Activated CD8-positive, alpha-beta T cell treated with anti-CD3 and anti-CD28 coated beads for 36 hours (primary cell): ENCODE results near the gene H3-3A. TPM values are rescaled to one million over a fixed set of nuclear protein-coding genes. Genes with fewer than 3 reads are reported as not detected.
"Not testable (repeated sequence)": the region's sequence is repeated elsewhere in the genome, so short reads cannot be mapped to it uniquely, and the experiment has no call there.

Experiments
- ATAC-seq: fragments of 200-7000 bp; cut with Tn5 transposase; one replicate; pipeline ENCODE4 v1.10.0; 2021; ENCODE audit warnings: mild to moderate bottlenecking, moderate library complexity
- CTCF ChIA-PET: fragments of 350-600 bp; sonication (Branson Sonifier 250); formaldehyde crosslinking; loops from one replicate; lab custom pipeline; 2021; ENCODE audit warnings: antibody characterized with exemption; lab: Charles Lee
- POLR2A ChIA-PET: fragments of 350-600 bp; sonication (Branson Sonifier 250); formaldehyde crosslinking; loops from one replicate; lab custom pipeline; 2021; ENCODE audit warnings: antibody characterized with exemption; lab: Charles Lee
- DNase-seq: peaks from one replicate; pipeline ENCODE4 v3.0.0-alpha.2; 2020
- H3K27ac Mint-ChIP-seq: one replicate; pipeline ENCODE4 v1.8.0; 2021; ENCODE audit warnings: mild to moderate bottlenecking, mixed read lengths
- H3K27me3 Mint-ChIP-seq: one replicate; pipeline ENCODE4 v1.8.0; 2021; ENCODE audit warnings: mixed read lengths
- H3K36me3 Mint-ChIP-seq: one replicate; pipeline ENCODE4 v1.8.0; 2021; ENCODE audit warnings: low read depth, mixed read lengths
- H3K4me1 Mint-ChIP-seq: one replicate; pipeline ENCODE4 v1.8.0; 2021; ENCODE audit warnings: low read depth, mixed read lengths
- H3K4me3 Mint-ChIP-seq: one replicate; pipeline ENCODE4 v1.8.0; 2021; ENCODE audit warnings: mild to moderate bottlenecking, moderate library complexity, mixed read lengths
- H3K9me3 Mint-ChIP-seq: one replicate; pipeline ENCODE4 v1.8.0; 2021; ENCODE audit warnings: mixed read lengths
- CTCF ChIP-seq: fragments of 200-600 bp; IDR thresholded peaks from one replicate; pipeline ENCODE4 v1.8.0; 2022; ENCODE audit warnings: antibody characterized with exemption, mild to moderate bottlenecking
- intact Hi-C: fragments of 100-400 bp; cut with micrococcal nuclease; formaldehyde crosslinking; loops from one replicate; pipeline ENCODE4 v1.10.0; 2022
- total RNA-seq, 2 experiments: library from RNA; stranded (reverse); gene quantifications; one replicate each; pipeline ENCODE4 v1.2.3, GENCODE V29; 2021

The H3-3A gene
- total RNA-seq, 2 experiments from 2014 or later: 287 to 308 TPM

- no peak overlapping the region for H3K4me3 Mint-ChIP-seq
- H3K4me1 Mint-ChIP-seq: peaks cover 8% of the 10 kb centered on the region
- no peaks in the 10 kb centered on the region for H3K27me3 Mint-ChIP-seq
- CTCF ChIA-PET: interaction anchor here (1.5 kb wide), 1 partner anchor 39 kb away, joined by 5 read pairs; no protein-coding TSS in a partner anchor
- no peaks in the 10 kb centered on the region for H3K36me3 Mint-ChIP-seq
- no peak for DNase-seq
- intact Hi-C loops: no loop called here
- no peaks in the 10 kb centered on the region for H3K9me3 Mint-ChIP-seq
- H3K27ac Mint-ChIP-seq: no peak overlapping the region
- ATAC-seq: no peak
- TF ChIP-seq CTCF: no peak
- POLR2A ChIA-PET: no interaction called here
These were observed 24.3 kb downstream of the H3-3A start for GRCh38 chr1:226086776-226087175.

- DNase-seq: no peak
- intact Hi-C loops: no loop called here
- TF ChIP-seq CTCF: no peak
- Mint-ChIP-seq H3K4me3 (no peak overlapping the region), H3K36me3 (no peaks in the 10 kb centered on the region), H3K9me3 (no peaks in the 10 kb centered on the region), H3K27ac (no peak overlapping the region), H3K27me3 (no peaks in the 10 kb centered on the region), H3K4me1 (no peaks in the 10 kb centered on the region)
- no peak for ATAC-seq
- ChIA-PET POLR2A (interaction anchor here (0.6 kb wide), 2 partner anchors 14 to 69 kb away, joined by 3 read pairs; no protein-coding TSS in a partner anchor), CTCF (interaction anchor here (5.2 kb wide), 1 partner anchor 26 kb away, joined by 16 read pairs; no protein-coding TSS in a partner anchor)
These were observed 28.9 kb downstream of the H3-3A start for GRCh38 chr1:226091461-226091860.

GRCh38 chr1:226092048-226092820, 29.7 kb downstream of the H3-3A start:
- intact Hi-C loops, DNase-seq, H3K9me3 Mint-ChIP-seq, H3K27ac Mint-ChIP-seq, H3K4me1 Mint-ChIP-seq, H3K36me3 Mint-ChIP-seq, ATAC-seq, H3K4me3 Mint-ChIP-seq, H3K27me3 Mint-ChIP-seq: not testable (repeated sequence)
- ChIA-PET CTCF (interaction anchor here (1.4 to 5.2 kb wide), 4 partner anchors 9 to 33 kb away, joined by 4 to 16 read pairs (median 8); no protein-coding TSS in a partner anchor), POLR2A (interaction anchor here (0.6 kb wide), 2 partner anchors 15 to 70 kb away, joined by 3 read pairs; no protein-coding TSS in a partner anchor)

- intact Hi-C loops: no loop called here
- ChIA-PET POLR2A (interaction anchor here (1.1 to 1.3 kb wide), 2 partner anchors 10 to 30 kb away, joined by 4 read pairs; partner anchors contain the start of gene H3-3A), CTCF (interaction anchor here (1.4 to 5.2 kb wide), 4 partner anchors 10 to 32 kb away, joined by 4 to 16 read pairs (median 8); no protein-coding TSS in a partner anchor)
- Mint-ChIP-seq H3K9me3 (no peaks in the 10 kb centered on the region), H3K36me3 (no peaks in the 10 kb centered on the region), H3K27me3 (no peaks in the 10 kb centered on the region), H3K4me1 (no peaks in the 10 kb centered on the region), H3K27ac (no peak overlapping the region), H3K4me3 (no peak overlapping the region)
- no peak for TF ChIP-seq CTCF
- DNase-seq: no peak
- ATAC-seq: no peak
These were observed 30.4 kb downstream of the H3-3A start for GRCh38 chr1:226092965-226093364.

- no peaks in the 10 kb centered on the region for H3K4me1 Mint-ChIP-seq
- POLR2A ChIA-PET: interaction anchor here (0.7 to 1.3 kb wide), 3 partner anchors 11 to 31 kb away, joined by 3 to 4 read pairs (median 4); partner anchors contain the start of gene H3-3A
- CTCF ChIA-PET: interaction anchor here (0.7 to 3.2 kb wide), 4 partner anchors 10 to 31 kb away, joined by 3 to 11 read pairs (median 5); no protein-coding TSS in a partner anchor
- peaks cover under 1% of the 10 kb centered on the region for H3K27me3 Mint-ChIP-seq
- H3K4me3 Mint-ChIP-seq: no peak overlapping the region
- intact Hi-C loops: no loop called here
- TF ChIP-seq CTCF: no peak
- ATAC-seq (no peak), DNase-seq (no peak)
- no peaks in the 10 kb centered on the region for H3K36me3 Mint-ChIP-seq
- no peak overlapping the region for H3K27ac Mint-ChIP-seq
- no peaks in the 10 kb centered on the region for H3K9me3 Mint-ChIP-seq
These were observed 31.1 kb downstream of the H3-3A start for GRCh38 chr1:226093621-226094020.
